ENCODE measurements around the gene SSPN. TPM values are rescaled to one million over a fixed set of nuclear protein-coding genes. Genes with fewer than 3 reads are reported as not detected.

The SSPN gene
- total and polyA plus RNA-seq, 9 of the 15 experiments (the other 6 are each of a cell fraction or from before 2014, with no cell fraction given): 0.40 TPM; not detected in 8

- no peak for TF ChIP-seq ZNF511 (CRISPR knock-in tag; IDR thresholded peaks at IDR 0.05)
- no peak for TF ChIP-seq ZNF398 (CRISPR knock-in tag; IDR thresholded peaks at IDR 0.05)
- no peak for TF ChIP-seq ZNF232 (CRISPR knock-in tag; IDR thresholded peaks at IDR 0.05)
- TF ChIP-seq OTX1 (CRISPR knock-in tag; IDR thresholded peaks at IDR 0.05): no peak
- TF ChIP-seq CREB5 (CRISPR knock-in tag; IDR thresholded peaks at IDR 0.05): no peak
- no peak for TF ChIP-seq ZNF324 (CRISPR knock-in tag; IDR thresholded peaks at IDR 0.05)
- no peak for TF ChIP-seq GTF2B (IDR thresholded peaks at IDR 0.05; ENCODE audit: extremely low read depth, insufficient read length)
- no peak for TF ChIP-seq ZNF766 (CRISPR knock-in tag; conservative IDR thresholded peaks at IDR 0.05)
- no peak for TF ChIP-seq KLF13 (tag; IDR thresholded peaks at IDR 0.05; ENCODE audit: borderline replicate concordance, low read depth)
- no peak for TF ChIP-seq ZNF586 (CRISPR knock-in tag; conservative IDR thresholded peaks at IDR 0.05)
- TF ChIP-seq RFX7 (CRISPR knock-in tag; IDR thresholded peaks at IDR 0.05): no peak
Measured at GRCh38 chr12:26203167-26203780, 7.9 kb downstream of the SSPN start (continued).

Data from K562 (cell line).